Cardiac septum (tissue), 1 donor: ENCODE measurements around the gene HPX. TPM values are rescaled to one million over a fixed set of nuclear protein-coding genes. Genes with fewer than 3 reads are reported as not detected.

Experiments
- DNase-seq: peaks from one replicate; pipeline ENCODE4 v3.0.0-alpha.2; 2020; ENCODE audit warnings: low spot score
- intact Hi-C: fragments of 100-400 bp; cut with DNase I; formaldehyde crosslinking; loops from one replicate; pipeline ENCODE4 v1.14.0; 2022
- total RNA-seq: library from RNA; stranded (reverse); fragmentation: NEBNext Ultra II Directional; extraction: Animal tissue kit (Norgen Biotek cat#: 25700); gene quantifications from one replicate; pipeline ENCODE4 v1.2.1, GENCODE V29; 2021
- donor health status: DM: no; HTN: no; CAD: no.

Gene HPX
- total RNA-seq, 1 donor from 2014 or later: 0.27 TPM

DNA sequence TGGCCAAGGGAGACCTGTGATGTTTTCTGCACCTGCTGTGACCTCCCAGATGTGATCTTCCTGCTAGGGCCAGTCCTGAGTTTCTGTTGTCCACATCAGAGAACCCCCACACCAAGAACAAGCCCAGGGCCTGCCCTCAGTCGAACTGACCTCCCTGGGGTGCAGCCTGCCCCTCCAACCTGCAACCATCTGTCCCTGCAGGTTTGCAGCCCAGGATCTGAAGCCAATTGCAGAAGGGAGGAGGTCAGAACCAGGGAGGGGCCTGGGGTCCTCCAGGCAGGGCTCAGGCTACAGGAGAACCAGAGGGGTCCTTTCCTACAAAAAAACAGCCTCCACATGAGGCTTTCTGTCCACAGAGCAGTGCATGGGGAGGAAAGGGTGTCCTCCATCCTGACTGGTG lies 32.1 kb upstream of the HPX start:
- intact Hi-C loops: loop anchor here (2.0 to 10.0 kb wide), 2 partner anchors 82 to 238 kb away; partner anchors contain the start of genes CNGA4, FHIP1B and SMPD1
- no peak for DNase-seq

DNA sequence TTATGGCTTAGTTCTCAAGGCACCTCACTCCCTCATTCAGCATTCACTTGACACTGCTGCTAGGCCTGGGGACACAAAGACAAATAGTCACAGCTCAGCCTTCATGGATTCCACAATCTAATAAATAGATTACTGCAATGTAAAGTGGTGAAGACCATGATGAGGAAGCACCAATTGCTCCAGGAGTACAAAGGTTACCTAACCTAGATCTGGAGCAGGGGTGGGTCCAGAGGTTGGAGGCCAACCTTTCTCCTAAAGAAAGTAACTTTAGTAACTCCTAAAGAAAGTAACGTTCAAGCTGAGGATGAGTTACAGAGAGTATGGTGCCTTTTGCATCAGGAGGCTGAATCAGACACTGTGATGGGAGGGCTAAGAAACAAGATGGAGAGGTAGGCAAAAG lies 28.8 kb upstream of the HPX start:
- intact Hi-C loops: no loop called here
- no peak for DNase-seq

DNA sequence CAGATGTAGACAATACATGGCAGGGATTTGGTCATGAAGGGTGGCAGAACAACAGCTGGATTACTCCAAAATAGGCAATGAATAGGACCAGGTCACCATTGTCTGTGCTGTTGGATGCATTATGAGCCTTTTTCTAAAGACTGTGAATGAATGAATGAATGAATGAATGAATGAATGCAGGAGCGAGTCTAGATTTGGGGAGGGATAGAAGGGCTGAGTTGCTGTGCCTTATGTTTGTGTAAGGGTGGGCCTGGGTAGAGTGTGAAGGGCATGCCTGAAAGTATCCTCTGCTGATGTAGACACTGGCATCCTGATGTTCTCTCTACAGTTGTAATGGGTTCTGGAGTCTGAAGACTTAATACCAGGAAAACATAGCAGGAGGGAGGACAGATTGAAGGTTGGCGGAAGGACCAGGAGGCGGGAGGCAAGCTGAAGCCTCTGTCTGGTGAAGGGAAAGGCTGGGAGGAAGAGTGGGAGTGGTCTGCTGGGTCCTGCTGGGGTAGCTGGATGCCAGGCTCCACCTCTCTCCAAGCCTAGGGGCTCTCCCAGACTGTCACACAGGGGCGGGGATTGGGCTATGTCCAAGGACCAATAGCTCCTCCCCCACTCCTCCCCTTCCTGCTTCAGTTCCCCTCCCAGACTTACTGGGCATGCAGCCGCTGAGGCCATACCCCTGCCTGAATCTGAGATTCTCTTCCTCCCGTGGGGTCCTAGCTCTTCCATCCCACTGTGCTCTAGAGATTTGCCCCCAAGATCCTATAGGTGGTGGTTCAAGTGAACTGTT lies 28.1 kb upstream of the HPX start:
- intact Hi-C loops: no loop called here
- DNase-seq: peak; percentile 92

DNA sequence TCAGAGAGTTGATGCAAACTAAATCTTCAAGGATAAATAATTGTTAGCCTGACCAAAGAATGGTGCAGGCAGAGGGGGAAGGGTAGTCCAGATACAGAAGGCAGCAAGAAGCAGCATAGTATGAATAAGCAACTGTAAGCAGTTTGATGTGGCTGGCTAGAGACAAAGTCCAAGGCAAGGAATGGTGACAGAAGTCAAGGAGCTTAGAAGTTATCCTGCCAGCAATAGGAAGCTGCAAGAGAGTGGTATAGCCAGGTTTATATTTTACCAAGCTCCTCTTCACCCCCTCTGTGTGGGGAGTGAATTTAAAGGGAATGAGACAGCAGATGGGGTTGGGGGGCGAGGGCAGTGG lies 18.3 kb upstream of the HPX start:
- intact Hi-C loops: no loop called here
- no peak for DNase-seq

DNA sequence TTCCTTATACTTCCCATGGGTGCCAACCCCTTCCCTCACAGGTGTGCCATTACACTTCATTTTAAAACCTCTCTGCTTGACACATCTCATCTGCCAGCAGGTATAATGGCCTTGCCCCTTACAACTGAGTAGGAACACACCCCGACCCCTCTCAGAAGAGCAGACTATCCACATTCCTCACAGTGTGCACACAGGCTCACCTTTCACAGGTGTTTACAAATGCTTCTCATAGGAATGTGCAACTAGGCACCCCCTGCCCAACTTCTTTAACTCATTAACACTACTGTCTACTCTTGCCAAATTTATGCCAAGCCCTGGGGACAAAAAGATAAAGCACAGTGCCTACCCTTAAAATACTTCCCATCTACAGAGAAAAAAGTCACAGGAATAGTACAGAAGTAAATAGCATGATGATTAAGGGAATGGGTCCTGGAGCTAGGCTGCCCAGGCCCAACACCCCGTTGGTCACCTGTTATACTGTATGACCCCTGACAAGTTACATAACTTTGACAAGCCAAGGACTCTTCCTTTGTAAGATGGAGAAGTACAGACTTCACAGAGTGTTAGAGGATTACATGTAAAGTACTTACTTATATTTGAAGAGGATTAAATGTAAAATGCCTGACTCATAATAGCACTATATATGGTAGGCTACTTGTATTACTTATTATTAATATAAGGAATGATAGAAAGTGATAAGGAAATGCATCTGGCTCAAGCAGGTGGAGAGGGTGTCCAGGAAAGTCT lies 17.7 kb upstream of the HPX start:
- no peak for DNase-seq
- intact Hi-C loops: no loop called here

DNA sequence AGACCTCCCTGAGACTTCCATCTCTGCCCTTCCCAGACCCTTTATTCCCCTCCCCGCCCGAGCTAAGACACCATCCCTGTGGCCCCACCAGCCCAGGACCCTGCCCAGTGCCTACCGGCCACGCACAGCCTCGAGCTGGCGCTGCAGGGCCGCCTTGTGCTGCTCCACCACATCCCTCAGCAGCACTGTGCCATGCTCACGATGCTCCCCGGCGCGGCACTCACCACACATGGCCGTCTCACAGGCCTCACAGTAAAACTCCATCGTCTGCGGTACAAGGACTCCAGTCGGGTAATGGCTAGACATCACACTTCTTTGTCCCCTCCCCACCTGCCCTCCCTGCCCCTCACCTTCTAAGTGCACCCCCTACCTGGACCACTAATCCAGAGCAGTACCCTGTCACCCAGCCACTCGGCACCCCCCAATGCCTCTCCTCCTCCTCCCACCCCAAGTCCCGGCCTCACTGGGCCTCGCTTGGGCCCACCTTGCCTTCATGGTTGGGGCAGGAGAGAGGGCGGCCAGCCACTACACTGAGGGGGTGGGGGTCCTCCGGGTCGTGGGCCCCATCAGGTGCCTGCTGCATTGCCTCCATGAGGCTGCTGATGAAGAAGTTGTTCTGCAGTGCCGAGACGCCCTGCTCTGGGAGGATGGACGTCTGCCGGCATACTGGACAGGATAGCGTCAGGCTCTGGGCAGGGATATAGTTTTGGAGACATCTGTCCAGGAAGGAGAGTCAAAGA lies 17.0 kb upstream of the HPX start:
- DNase-seq: no peak
- intact Hi-C loops: no loop called here

DNA sequence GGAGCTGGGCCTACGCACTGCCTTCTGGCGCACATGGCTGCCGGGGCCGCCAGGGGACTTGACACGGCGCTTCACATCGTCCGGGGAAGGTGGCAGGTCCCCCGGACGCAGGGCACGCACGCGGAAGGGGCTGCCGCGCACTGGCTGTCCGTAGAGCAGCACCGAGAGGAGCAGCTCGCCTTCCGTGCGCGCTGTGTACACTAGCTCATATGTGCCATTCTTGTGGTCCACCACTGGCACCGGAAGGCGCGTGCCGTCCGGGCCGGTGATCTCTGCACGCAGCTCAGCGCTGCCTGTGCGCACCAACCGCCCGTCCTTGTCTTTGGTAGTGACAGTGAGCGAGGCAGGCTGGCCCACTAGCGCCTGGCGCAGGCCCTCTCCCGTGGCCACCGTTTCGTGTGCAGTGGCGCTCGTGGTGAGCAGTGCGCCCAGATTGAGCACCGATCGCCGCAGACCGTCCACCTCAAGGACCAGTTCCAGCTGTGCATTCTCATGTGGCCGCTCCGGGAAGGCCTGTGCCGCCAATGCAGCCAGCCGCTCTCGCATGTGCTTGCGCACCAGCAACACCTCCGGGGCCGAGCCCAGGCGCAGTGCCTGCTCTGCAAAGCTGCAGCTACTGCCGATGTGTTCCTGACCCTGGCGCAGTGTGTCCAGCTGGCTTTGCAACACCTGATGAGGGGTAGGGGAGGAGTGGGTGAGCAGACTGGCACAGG lies 15.7 kb upstream of the HPX start:
- intact Hi-C loops: no loop called here
- no peak for DNase-seq

DNA sequence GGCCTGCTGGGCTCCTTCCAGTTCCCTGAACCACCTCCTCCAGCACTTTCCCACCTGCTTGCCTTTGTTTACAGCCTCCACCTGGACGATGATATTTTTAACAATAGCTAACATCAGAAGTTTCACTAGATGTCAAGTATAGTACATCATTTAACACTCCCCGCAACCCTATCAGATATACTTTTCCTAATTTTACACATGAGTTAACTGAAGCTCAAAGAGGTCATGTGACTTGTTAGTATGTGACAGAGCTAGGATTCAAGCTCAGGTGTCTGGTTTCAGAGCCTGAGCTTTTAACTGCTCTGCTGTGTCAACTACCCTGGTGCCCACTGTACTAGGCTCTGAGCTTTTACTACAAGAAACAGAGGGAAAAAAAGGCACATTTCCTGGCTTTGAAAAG lies 14.3 kb upstream of the HPX start:
- no peak for DNase-seq
- intact Hi-C loops: no loop called here

DNA sequence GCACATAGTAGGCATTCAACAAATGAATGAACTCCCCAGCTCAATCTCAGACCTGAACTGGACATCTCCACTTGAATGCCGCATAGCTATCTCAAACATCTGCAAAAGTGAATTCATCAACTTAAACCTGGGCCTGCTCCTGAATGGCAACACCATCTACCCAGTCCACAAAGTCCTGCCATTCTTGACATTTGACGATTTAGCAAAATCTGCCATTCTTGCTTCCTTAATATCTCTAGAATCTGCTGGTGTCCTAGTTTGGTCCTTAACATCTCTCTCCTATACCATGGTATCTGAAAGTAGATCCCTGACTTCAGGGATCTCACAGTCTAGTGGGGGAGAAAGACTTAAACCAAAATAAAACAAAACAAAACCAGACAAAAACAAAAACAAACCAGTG lies 12.4 kb upstream of the HPX start:
- intact Hi-C loops: no loop called here
- DNase-seq: no peak

DNA sequence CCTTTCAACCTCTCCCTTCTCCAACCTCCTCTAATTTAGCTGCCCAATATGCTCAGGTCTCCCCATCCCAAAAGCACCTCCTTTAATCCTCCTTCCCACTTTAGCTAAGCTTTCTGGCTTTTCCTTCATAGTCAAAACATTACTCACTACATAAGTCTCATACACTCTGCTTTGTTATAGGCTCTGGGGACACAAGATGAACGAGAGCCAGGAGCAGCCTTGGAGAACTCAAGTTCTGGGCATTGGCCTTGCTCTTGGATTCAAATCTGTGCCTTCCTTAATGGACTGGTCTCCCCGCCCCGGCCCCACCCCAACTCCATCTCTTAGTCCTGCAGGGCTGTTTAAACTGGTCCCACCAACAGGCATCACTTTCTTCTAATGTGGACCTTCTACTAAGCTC lies 11.4 kb upstream of the HPX start:
- intact Hi-C loops: no loop called here
- DNase-seq: no peak

DNA sequence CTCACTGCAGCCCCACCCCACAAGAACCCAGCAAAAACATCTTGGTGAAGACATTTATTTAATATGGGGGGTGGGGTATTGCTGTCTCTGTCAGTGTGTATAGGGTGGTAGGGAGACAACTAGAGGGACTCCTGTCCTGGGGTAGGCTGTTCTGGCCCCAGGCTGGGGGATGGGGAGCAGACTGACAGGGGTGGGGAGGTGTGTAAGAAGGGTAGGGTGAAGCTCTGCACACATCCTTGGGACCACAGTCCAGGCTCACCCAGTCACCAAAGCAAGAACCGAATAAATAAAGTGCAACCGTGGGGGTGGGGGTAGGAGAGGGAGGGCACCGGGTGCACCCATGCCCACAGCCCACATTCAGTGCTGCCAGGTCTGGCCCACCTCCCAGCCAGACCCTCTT lies 7.8 kb upstream of the HPX start:
- DNase-seq: no peak
- intact Hi-C loops: no loop called here

DNA sequence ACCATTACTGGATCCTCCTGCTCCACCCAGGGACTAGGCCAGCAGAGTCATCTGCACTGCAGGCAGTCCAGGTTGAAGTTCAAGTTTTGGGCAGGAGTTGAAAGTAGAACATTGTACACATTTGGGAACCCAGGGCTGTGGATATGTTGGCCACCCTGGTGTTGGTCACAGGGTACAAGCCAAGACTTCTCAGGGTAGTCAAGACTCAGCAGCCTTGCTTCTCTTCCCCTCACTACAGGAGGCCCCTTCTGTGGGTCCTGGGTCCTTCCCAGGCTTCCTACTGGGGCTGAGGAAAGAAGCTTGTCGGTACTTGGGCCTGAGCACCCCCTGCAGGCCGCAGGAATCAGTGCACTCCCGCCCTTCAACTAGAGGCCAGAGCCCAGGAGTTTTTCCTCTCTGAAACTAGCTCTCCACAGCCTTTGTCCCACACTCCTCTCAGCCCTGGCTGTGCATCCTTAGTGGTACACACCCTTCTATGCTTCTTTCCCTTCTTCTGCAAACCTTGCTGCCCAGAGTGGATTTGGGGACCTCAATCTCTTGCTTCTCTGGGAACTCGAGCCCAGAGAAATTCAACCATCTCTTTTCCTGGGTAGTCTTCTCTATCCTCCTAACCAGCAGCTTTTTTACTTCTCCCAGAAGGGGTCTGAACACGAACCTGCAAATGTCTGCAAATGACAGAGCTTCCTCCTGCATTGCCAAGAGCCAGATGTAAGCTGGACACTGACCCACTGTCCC lies 2.6 kb upstream of the HPX start:
- DNase-seq: no peak
- intact Hi-C loops: loop anchor here (2.0 kb wide), 1 partner anchor 65 kb away; no protein-coding TSS in a partner anchor

DNA sequence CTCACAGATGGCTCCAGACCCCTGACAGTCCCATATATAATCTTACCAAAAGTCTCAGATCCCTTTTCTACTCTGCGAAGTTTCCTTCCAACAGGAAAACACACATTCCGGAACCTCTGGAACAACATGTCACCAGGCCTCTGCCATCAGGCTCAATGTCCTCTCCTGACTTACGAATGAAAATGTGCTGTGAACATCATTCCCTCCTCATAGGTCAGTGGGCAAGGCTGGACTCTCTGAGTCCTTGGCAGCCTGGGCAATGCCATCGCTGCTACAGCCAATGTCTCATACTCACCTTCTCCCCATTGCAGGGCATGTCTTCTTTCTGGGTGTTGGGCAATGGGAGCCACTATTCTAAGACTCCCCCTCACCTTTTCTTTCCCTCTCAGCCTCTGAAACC lies 1.7 kb upstream of the HPX start:
- intact Hi-C loops: loop anchor here (2.0 kb wide), 1 partner anchor 64 kb away; no protein-coding TSS in a partner anchor
- no peak for DNase-seq

DNA sequence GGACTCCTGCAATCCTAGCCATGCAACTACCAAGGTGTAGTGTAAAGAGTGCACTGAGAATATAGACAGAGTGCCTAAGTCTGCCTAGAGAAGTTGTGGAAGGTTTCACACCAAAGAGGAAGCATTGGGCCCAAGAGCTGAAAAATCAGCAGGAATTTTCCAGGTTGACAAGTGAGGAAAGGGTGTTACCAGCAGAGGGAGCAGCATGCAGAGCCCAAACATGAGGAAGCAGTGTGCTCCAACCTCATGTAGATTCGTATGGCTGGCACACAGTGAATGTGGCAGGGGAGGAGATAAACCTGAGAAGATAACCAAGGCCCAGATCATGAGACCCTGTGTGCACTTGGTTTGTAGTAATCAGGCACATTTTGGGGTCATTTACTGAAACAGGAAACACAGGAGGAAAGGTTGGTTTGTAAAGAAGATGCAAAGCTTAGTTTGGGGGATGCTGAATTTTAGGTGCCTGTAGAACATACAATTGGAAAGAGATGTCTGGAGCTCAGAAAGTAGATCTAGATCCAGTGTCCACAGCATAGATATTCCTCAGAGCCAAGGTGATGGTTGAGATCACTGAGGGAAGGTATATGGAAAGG lies 1.7 kb downstream of the HPX start:
- intact Hi-C loops: no loop called here
- no peak for DNase-seq

DNA sequence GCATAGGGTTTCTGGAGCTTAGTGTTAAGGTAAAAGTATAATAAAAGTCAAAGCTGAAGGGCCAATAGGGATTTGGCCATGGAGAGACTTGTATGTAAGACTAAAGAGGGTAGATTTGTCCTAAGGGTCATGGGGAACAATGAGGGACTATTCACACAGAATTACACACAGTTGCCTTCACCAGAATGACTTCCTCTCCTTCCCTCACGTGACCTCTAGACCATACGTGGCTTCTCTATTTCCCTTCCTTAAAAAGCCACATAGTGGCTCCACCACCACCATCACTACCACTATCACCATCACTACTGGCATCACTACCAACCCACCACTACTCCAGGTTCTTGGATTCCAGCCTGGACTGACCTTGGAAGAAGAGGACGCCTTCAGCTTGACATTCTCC lies 2.8 kb downstream of the HPX start:
- no peak for DNase-seq
- intact Hi-C loops: no loop called here

DNA sequence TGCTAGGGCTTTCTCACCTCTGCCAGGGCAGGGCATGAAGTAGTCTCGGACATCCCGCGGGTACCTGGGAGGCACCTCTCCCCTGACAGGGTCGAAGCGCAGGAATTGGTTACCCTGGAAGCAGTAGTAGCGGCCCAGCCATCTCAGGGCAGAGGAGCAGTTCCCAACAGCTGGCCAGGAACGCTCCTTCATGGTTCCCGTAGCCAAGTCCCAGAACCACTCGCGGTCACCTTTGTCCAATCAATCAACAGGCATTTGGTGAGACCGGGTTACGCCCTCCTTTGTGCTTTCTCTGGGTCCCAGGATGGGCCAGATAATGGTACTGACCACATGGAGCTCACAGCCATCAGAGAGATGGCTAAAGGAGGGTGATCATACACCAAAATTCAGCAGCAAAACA lies 3.4 kb downstream of the HPX start:
- intact Hi-C loops: no loop called here

DNA sequence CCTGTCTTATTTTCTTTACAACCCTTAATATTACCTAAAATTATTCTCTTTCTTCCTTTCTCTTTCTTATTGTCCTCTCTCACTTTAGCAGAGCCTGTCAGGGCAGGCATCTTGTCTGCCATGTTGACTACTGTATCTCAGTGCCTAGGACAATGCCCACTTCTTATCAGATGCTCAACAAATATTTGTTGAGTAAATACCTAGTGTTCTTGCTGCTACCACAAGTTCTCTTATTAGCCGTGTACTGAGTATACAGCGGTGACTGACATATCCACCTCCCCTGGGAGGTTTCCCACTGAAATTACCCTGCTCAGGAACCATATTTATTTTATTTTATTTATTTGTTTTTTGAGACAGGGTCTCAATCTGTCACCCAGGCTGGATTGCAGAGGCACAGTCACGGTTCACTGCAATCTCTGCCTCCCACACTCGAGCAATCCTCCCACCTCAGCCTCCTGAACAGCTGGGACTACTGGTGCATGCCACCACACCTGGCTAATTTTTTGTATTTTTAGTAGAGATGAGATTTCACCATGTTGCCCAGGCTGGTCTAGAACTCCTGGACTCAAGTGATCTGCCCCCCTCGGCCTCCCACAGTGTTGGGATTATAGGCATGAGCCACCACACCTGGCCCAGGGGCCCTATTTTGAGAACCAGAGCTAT lies 6.7 kb downstream of the HPX start:
- DNase-seq: no peak

More for the DNA sequence above, 3.4 kb downstream of the HPX start:
- DNase-seq: no peak

DNA sequence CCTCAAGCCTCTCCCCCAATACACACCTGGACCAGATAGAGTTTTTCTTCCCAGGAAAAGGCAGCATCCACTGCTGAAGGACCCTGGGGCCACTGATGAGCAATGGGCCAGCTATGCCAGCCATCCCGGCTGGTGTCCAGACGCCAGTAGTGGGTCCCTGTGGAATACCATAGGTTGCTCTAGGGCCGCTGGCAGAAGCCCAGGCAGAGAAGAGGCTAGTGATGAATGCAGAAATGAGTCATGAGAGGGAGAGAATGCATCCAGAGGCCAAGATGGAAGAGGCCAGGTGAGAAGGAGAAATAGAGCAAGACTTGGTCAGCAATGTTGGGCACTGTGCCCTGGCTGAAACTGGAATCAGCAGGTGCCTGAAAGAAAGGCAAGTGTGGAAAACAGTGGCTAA lies 8.9 kb downstream of the HPX start:
- no peak for DNase-seq
- intact Hi-C loops: no loop called here

More for the DNA sequence above, 6.7 kb downstream of the HPX start:
- intact Hi-C loops: no loop called here
